HG03196 (cell line): ENCODE measurements around the gene PLOD3.
"Not testable (repeated sequence)": the region's sequence is repeated elsewhere in the genome, so short reads cannot be mapped to it uniquely, and the experiment has no call there.

ENCODE experiments used
- ATAC-seq: cut with Tn5 transposase; IDR thresholded peaks from one replicate; pipeline ENCODE4 v1.9.1; 2021; ENCODE audit not compliant: unreplicated experiment

Gene PLOD3

GRCh38 chr7:101216001-101216859 is 1.2 kb downstream of the PLOD3 start:
- no peak for ATAC-seq

DNA sequence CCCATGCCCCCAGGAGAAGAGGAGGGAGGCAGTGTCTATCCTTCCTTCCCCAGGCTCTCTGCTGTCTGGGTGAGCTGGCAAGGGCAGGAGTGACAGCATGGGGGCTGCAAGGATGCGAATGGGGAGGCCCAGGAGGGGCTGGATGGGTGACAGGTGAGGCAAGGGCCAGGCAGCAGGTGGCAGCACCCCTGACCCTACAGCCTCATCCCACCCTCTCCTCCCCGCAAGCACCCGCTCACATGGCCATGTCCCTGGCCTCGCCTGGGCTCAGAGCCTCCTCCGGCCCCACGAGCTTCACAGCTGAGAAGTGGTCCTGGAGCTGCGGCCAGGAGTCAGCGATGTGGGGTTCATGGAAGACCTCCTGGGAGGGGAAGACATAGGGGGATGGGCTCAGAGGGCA is 5.4 kb downstream of the PLOD3 start:
- ATAC-seq: no peak

- no peak for ATAC-seq
These were observed 5.9 kb downstream of the PLOD3 start for GRCh38 chr7:101211501-101211900.

GRCh38 chr7:101210143-101210542 is 7.2 kb downstream of the PLOD3 start:
- no peak for ATAC-seq

- no peak for ATAC-seq
These were observed 8.6 kb downstream of the PLOD3 start for GRCh38 chr7:101208794-101209193.

GRCh38 chr7:101207459-101207858 is 9.9 kb downstream of the PLOD3 start:
- no peak for ATAC-seq

DNA sequence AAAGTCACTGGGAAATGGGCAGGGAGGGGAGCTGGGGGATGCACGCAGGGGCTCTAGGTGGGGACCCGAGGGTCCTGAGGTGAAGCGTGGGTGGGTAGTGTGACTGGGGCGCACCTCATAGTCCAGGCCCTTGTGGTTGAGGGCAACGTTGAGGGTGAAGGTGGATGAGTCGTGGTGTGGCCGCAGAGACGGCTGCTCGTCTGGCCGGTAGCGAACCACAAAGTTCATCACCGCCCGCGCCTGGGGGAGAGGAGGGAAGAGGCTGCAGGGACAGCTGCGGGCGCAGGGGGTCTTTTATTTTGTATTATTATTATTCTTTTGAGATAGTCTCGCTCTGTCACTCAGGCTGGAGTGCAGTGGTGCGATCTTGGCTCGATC is 10.7 kb downstream of the PLOD3 start:
- ATAC-seq: no peak

DNA sequence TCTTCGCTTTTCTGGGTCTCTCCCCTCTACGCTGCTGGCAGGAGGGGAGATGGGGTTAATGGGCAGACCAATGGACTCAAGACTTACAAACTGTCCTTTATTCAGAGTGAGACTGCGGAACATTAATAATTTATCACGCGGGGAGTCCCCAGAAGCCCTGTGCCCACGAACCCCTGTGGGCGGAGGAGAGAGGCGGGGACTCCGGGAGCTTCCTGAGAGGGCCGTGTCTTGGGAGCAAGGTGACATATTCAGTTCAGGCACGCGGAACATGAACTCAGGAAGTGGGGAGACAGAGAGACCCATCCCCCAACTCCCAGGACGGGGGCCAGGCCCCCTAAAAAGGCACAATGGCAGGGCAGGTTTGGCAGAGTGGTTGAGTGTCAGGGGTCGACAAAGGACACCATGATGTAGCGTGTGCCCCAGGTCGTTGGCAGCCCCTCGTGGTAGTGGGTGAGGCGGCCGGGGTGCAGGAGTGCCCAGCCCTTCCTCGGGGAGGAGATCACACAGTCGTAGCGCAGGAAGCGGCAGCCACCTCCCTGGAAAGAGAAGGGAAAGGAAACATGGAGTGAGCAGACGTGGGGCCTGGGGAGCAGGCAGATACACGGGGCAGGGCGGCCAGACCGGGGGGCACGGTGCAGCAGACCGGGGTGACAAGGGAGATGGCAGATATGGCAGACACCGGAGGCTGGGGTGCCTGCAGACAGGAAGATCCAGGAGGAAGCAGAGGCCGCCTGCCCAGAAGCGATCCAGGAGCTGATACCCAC is 11.3 kb downstream of the PLOD3 start:
- ATAC-seq: no peak

- ATAC-seq: not testable (repeated sequence)
These were observed 13.3 kb downstream of the PLOD3 start for GRCh38 chr7:101203740-101204738.

DNA sequence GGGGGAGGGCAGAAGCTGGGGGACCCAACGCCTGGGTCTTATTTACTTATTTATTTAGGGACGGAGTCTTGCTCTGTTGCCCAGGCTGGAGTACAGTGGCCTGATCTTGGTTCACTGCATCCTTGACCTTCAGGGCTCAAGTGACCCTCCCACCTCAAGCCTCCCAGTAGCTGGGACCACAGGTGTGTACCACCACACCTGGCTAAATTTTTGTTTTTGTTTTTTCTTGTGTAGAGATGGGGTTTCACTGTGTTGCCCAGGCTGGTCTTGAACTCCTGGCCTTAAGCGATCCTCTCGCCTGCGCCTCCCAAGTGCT is 14.8 kb downstream of the PLOD3 start:
- no peak for ATAC-seq

- ATAC-seq: no peak
These were observed 15.4 kb downstream of the PLOD3 start for GRCh38 chr7:101201695-101202602.

- no peak for ATAC-seq
These were observed 16.4 kb downstream of the PLOD3 start, which contains the start of gene MOGAT3 for GRCh38 chr7:101200862-101201599. Gene MOGAT3 (minus strand): TSS chr7:101201036. CDS start chr7:101200854, 182 bp downstream.

DNA sequence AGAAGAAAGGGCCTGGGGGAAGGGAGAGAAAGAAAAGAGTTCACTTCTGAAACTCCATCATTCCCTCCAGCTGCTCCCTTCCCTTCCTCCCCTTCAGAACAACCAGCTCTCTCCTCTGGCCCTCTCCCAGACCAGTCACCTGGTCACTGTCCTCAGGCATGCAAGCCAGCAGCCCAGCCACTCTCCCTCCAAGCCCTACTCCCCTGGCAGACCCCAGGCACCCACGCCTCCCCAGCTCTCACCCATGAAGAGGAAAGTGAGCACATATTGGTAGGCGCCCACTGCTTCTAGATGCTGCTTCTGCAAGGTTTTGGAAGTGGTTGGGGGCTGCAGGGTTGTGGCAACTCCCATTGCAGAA is 16.9 kb downstream of the PLOD3 start:
- ATAC-seq: no peak

DNA sequence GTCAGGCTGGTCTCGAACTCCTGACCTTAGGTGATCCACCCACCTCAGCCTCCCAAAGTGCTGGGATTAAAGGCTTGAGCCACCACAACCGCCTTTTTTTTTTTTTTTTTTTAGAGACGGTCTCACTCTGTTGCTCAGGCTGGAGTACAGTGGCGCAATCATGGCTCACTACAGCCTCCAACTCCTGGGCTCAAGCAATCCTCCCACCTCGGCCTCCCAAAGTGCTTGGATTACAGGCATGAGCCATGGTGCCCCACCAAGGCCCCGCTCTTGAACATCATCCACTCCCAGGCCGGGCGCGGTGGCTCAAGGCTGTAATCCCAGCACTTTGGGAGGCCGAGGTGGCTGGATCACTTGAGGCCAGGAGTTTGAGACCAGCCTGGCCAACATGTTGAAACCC is 17.9 kb downstream of the PLOD3 start:
- ATAC-seq: not testable (repeated sequence)

DNA sequence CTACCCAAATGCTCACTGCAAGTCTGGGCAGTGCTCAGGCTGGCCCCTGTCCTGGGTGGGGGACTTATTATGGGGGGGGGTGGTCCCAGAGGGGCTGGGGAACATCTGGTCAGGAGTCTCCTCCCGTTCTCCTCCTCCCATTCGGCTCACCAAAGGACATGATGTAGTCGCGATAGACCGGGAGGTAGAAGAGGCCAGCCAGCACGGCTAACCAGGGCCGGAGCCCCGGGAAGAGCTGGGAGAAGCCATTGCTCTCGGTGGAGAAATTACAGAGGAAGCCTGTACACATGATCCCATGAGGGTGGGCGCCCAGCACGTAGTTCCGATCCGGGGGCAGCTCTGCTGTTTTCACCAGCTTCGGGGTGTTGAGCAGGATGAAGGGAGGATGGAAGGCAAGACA is 18.9 kb downstream of the PLOD3 start:
- ATAC-seq: no peak

GRCh38 chr7:101197991-101198390 is 19.4 kb downstream of the PLOD3 start:
- ATAC-seq: no peak

DNA sequence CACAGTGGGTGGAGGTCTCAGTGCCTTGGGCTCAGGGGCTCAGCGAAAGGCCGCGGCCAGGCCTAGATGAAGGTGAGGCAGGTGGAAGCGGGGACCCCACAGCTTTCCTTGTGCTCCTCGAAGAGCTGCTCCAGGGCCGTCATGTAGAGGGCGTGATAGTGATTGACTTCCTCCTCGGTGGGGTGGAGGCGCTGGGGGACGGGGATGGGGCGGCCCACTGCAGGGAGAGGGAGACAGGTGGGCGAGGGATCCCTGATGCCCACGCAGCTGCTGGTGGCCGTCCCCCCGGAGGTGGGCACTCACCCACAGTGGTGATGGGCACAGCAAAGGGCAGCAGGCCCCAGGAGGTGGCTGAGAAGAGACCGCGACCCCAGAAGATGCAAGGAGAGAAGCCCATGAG is 21.5 kb downstream of the PLOD3 start:
- no peak for ATAC-seq

DNA sequence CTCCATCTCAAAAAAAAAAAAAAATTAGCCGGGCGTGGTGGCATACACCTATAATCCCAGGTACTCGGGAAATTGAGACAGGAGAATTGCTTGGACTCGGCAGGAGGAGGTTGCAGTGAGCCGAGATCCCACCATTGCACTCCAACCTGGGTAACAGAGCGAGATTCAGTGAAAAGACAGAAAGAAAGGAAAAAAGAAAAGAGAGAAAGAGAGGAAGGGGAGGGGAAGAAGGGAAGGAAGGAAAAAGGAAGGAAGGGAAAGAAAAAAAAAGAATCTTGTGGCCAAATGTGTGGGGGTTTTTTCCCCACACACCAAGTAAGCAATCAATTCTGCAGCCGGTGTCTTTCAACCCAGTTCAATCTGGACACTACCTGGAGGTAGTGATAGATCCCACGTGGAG is 28.3 kb downstream of the PLOD3 start:
- no peak for ATAC-seq

- ATAC-seq: no peak
These were observed 30.4 kb downstream of the PLOD3 start for GRCh38 chr7:101186844-101187428.
